Measurements from ENCODE around the gene SSTR1. TPM values are rescaled to one million over a fixed set of nuclear protein-coding genes. Genes with fewer than 3 reads are reported as not detected.
"Not testable (repeated sequence)": the region's sequence is repeated elsewhere in the genome, so short reads cannot be mapped to it uniquely, and the experiment has no call there.

SSTR1 gene
- total RNA-seq: 8.2 TPM

- peak; percentile 74 for ATAC-seq
- peak; percentile 95 for DNase-seq (ENCODE audit: low spot score)
Measured at GRCh38 chr14:38207736-38208617, at the start of gene SSTR1. Gene SSTR1 (plus strand): TSS chr14:38207904. CDS start chr14:38209390, 1,486 bp downstream.

- ATAC-seq (no peak), DNase-seq (ENCODE audit: low spot score) (no peak)
Measured at GRCh38 chr14:38158468-38158867, 49.2 kb upstream of the SSTR1 start.

GRCh38 chr14:38168416-38168815, 39.3 kb upstream of the SSTR1 start:
- DNase-seq (ENCODE audit: low spot score): no peak

GRCh38 chr14:38171197-38171596, 36.5 kb upstream of the SSTR1 start:
- no peak for DNase-seq (ENCODE audit: low spot score)
- ATAC-seq: no peak

More at GRCh38 chr14:38168416-38168815, 39.3 kb upstream of the SSTR1 start:
- no peak for ATAC-seq

GRCh38 chr14:38174711-38175110, 33.0 kb upstream of the SSTR1 start:
- ATAC-seq (no peak), DNase-seq (ENCODE audit: low spot score) (no peak)

GRCh38 chr14:38175658-38176057, 32.0 kb upstream of the SSTR1 start:
- ATAC-seq (no peak), DNase-seq (ENCODE audit: low spot score) (no peak)

GRCh38 chr14:38176379-38176778, 31.3 kb upstream of the SSTR1 start:
- DNase-seq (ENCODE audit: low spot score): no peak
- no peak for ATAC-seq

GRCh38 chr14:38184132-38184531, 23.6 kb upstream of the SSTR1 start:
- DNase-seq (ENCODE audit: low spot score) (no peak), ATAC-seq (no peak)

- DNase-seq (ENCODE audit: low spot score) (no peak), ATAC-seq (no peak)
Measured at GRCh38 chr14:38185671-38186070, 22.0 kb upstream of the SSTR1 start.

GRCh38 chr14:38186216-38186615, 21.5 kb upstream of the SSTR1 start:
- DNase-seq (ENCODE audit: low spot score) (no peak), ATAC-seq (no peak)

- ATAC-seq (no peak), DNase-seq (ENCODE audit: low spot score) (no peak)
Measured at GRCh38 chr14:38187528-38187927, 20.2 kb upstream of the SSTR1 start.

GRCh38 chr14:38189930-38190726, 17.6 kb upstream of the SSTR1 start:
- ATAC-seq: no peak
- DNase-seq (ENCODE audit: low spot score): no peak

GRCh38 chr14:38190846-38191245, 16.9 kb upstream of the SSTR1 start:
- not testable (repeated sequence) for ATAC-seq; DNase-seq (ENCODE audit: low spot score)

- not testable (repeated sequence) for ATAC-seq; DNase-seq (ENCODE audit: low spot score)
Measured at GRCh38 chr14:38191491-38191890, 16.2 kb upstream of the SSTR1 start.

- DNase-seq (ENCODE audit: low spot score): no peak
- ATAC-seq: peak; percentile 74
Measured at GRCh38 chr14:38197001-38197783, 10.5 kb upstream of the SSTR1 start.

- DNase-seq (ENCODE audit: low spot score) (no peak), ATAC-seq (peak; percentile 91)
Measured at GRCh38 chr14:38197784-38198335, 9.8 kb upstream of the SSTR1 start.

GRCh38 chr14:38198425-38198824, 9.3 kb upstream of the SSTR1 start:
- no peak for DNase-seq (ENCODE audit: low spot score)
- ATAC-seq: no peak

GRCh38 chr14:38199076-38199475, 8.6 kb upstream of the SSTR1 start:
- ATAC-seq: no peak
- DNase-seq (ENCODE audit: low spot score): no peak

GRCh38 chr14:38199739-38200138, 8.0 kb upstream of the SSTR1 start:
- no peak for ATAC-seq
- DNase-seq (ENCODE audit: low spot score): no peak

- no peak for DNase-seq (ENCODE audit: low spot score)
- ATAC-seq: no peak
Measured at GRCh38 chr14:38201137-38201828, 6.4 kb upstream of the SSTR1 start.
